GM20000 (cell line): ENCODE data around the gene CHD6.

ENCODE experiments used
- DNase-seq: peaks from one replicate; pipeline ENCODE4 v3.0.0; 2012; ENCODE audit warnings: low spot score
- CTCF ChIP-seq: IDR thresholded peaks from 2 replicates; pipeline ENCODE4 v1.5.1; 2012; ENCODE audit warnings: mild to moderate bottlenecking, control low read depth; ENCODE audit errors: extremely low read depth, missing control alignments

The CHD6 gene

GRCh38 chr20:41505184-41505583 is 113.0 kb downstream of the CHD6 start:
- TF ChIP-seq CTCF: no peak
- no peak for DNase-seq

GRCh38 chr20:41501376-41501775 is 116.8 kb downstream of the CHD6 start:
- no peak for DNase-seq
- no peak for TF ChIP-seq CTCF

GRCh38 chr20:41499961-41500725 is 118.0 kb downstream of the CHD6 start:
- TF ChIP-seq CTCF: no peak
- DNase-seq: no peak

- DNase-seq: no peak
- TF ChIP-seq CTCF: no peak
Observed at GRCh38 chr20:41499064-41499463, 119.1 kb downstream of the CHD6 start.

GRCh38 chr20:41497186-41497895 is 120.8 kb downstream of the CHD6 start:
- DNase-seq: no peak
- TF ChIP-seq CTCF: no peak

- TF ChIP-seq CTCF: no peak
- DNase-seq: no peak
Observed at GRCh38 chr20:41494451-41494850, 123.7 kb downstream of the CHD6 start.

- DNase-seq: no peak
- no peak for TF ChIP-seq CTCF
Observed at GRCh38 chr20:41483553-41483930, 134.6 kb downstream of the CHD6 start.
